ENCODE results near the gene PCBP3. TPM values are rescaled to one million over a fixed set of nuclear protein-coding genes. Genes with fewer than 3 reads are reported as not detected.

The PCBP3 gene
- total and polyA plus RNA-seq, 2 of the 8 experiments (the other 6 are each of a cell fraction or from before 2014, with no cell fraction given), result 3.5 to 6.3 TPM

DNA sequence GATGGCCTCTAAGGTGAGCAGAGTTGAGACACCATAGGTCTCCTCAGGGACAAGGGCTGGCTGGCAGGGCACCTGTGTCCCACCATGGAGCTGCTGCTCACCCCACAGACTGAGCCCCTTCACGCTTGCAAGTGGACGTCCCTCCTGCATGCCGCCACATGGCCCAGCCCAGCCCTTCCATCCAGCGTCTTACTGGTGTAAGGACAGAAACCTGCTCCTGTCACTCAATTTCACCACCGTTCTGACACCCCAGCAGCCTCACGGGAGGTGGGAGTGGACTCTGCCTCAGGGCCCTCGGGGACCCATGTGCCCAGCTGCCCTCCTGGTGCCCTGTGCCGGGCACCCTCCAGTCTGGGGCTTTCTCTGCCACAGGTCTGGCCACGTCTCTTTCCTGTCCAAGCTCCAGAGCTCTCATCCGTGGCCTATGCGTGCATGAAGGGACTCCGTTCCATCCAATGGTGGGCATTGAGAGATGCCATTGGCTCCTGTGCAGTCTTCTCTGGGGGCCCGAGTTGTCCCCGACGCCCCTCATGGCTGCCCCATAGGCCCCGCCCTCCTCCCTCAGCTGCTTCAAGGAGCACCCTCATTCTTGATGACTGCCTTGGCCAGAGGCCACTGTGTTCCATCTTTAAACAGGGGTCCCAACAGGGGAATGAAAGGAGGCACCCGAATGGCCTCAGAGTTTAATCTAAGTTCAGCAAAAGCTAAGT lies 295.4 kb downstream of the PCBP3 start:
- Histone ChIP-seq H4K5ac (ENCODE audit: insufficient read length, low read depth, low read length) (no peak overlapping the region), H3K27ac (ENCODE audit: low read depth, low read length) (no peak overlapping the region), H3K9ac (replicated peaks in 1 of 4; ENCODE audit: extremely low read depth in 1 of 4, low read depth in 3 of 4, low read length in 3 of 4) (no peak overlapping the region), H2AK5ac (ENCODE audit: low read depth, low read length) (no peak overlapping the region), H4K91ac (replicated peaks; ENCODE audit: insufficient read length, low read length) (no peak overlapping the region), H3K27me3 (replicated peaks in 1 of 4; ENCODE audit: control insufficient read depth in 3 of 4, extremely low read depth in 1 of 4, insufficient read depth in 3 of 4, low read length in 3 of 4) (no peaks in the 10 kb centered on the region), H2BK5ac (ENCODE audit: low read depth, low read length) (no peak overlapping the region), H3K4me3 (ENCODE audit: extremely low read depth in 1 of 4, insufficient read depth in 2 of 4, low read depth in 3 of 4, low read length in 4 of 4) (no peak overlapping the region), H3K14ac (ENCODE audit: insufficient read length) (no peak overlapping the region), H4K8ac (ENCODE audit: extremely low read depth, insufficient read depth, low read length) (no peak overlapping the region), H3K18ac (ENCODE audit: extremely low read depth, low read length) (no peak overlapping the region), H3K79me1 (ENCODE audit: low read depth, low read length) (no peaks in the 10 kb centered on the region), H3K4me2 (ENCODE audit: insufficient read depth in 1 of 2, low read depth in 2 of 2, low read length in 2 of 2) (no peak overlapping the region), H3K79me2 (ENCODE audit: control insufficient read depth in 1 of 2, insufficient read depth in 2 of 2, low read length in 2 of 2) (no peaks in the 10 kb centered on the region), H3K9me3 (ENCODE audit: insufficient read depth in 2 of 2, low read depth in 1 of 2, low read length in 1 of 2) (peaks cover 36 to 69% of the 10 kb centered on the region in 2 experiments), H3K23me2 (ENCODE audit: low read depth, low read length) (no peaks in the 10 kb centered on the region), H2BK120ac (replicated peaks; ENCODE audit: low read depth, low read length) (no peak overlapping the region), H2BK15ac (ENCODE audit: low read length) (no peak overlapping the region), H2BK20ac (ENCODE audit: low read length) (no peak overlapping the region), H2BK12ac (ENCODE audit: low read depth, low read length) (no peak overlapping the region), H3K4ac (replicated peaks; ENCODE audit: insufficient read length, low read depth, low read length) (no peak overlapping the region), H3K23ac (ENCODE audit: insufficient read length) (no peak overlapping the region), H3K36me3 (ENCODE audit: control insufficient read depth in 2 of 4, insufficient read depth in 4 of 4, low read length in 3 of 4) (no peaks in the 10 kb centered on the region), H2AFZ (ENCODE audit: low read length) (no peak overlapping the region), H3K56ac (replicated peaks; ENCODE audit: insufficient read length, low read depth, low read length) (no peak overlapping the region), H3K4me1 (replicated peaks in 1 of 4; ENCODE audit: control insufficient read depth in 3 of 4, insufficient read depth in 4 of 4, low read length in 3 of 4) (no peaks in the 10 kb centered on the region), H4K20me1 (replicated peaks in 1 of 2; ENCODE audit: control insufficient read depth in 1 of 2, insufficient read depth in 2 of 2, low read length in 2 of 2) (no peaks in the 10 kb centered on the region)
- DNase-seq (ENCODE audit: low read depth in 1 of 2, low spot score in 2 of 2), result no peak
- no peak for FAIRE-seq
- WGBS, 2 experiments (ENCODE audit: extremely low coverage in 1 of 2, insufficient coverage in 1 of 2, insufficient read length in 1 of 2, insufficient replicate concordance in 2 of 2, low coverage in 1 of 2, low lambda C conversion rate in 2 of 2, missing lambda C conversion rate in 1 of 2), result 85% methylated on average over 14 of the region's 17 CpGs; no CpG with 5 or more reads in 1 of the 2 experiments
- CTCF ChIA-PET (ENCODE audit: partially characterized antibody), result interaction anchor here (0.8 to 1.7 kb wide), 3 partner anchors 16 to 32 kb away, joined by 4 to 5 read pairs (median 4); no protein-coding TSS in a partner anchor
- POLR2A ChIA-PET (ENCODE audit: partially characterized antibody), result no interaction called here
- no peak for TF ChIP-seq SAP30 (IDR thresholded peaks at IDR 0.05; ENCODE audit: insufficient read depth, insufficient replicate concordance, low read length)
- no peak for TF ChIP-seq NRF1 (IDR thresholded peaks at IDR 0.05; ENCODE audit: low read depth, low read length)
- TF ChIP-seq, protein P1, sequence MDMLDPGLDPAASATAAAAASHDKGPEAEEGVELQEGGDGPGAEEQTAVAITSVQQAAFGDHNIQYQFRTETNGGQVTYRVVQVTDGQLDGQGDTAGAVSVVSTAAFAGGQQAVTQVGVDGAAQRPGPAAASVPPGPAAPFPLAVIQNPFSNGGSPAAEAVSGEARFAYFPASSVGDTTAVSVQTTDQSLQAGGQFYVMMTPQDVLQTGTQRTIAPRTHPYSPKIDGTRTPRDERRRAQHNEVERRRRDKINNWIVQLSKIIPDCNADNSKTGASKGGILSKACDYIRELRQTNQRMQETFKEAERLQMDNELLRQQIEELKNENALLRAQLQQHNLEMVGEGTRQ (IDR thresholded peaks at IDR 0.05; ENCODE audit: low read length), result no peak
- TF ChIP-seq RXRA (IDR thresholded peaks at IDR 0.05; ENCODE audit: insufficient read depth, low read depth, low read length), result no peak
- TF ChIP-seq, protein P2, sequence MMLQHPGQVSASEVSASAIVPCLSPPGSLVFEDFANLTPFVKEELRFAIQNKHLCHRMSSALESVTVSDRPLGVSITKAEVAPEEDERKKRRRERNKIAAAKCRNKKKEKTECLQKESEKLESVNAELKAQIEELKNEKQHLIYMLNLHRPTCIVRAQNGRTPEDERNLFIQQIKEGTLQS (IDR thresholded peaks at IDR 0.05; ENCODE audit: insufficient read depth, low read depth, low read length), result no peak
- TF ChIP-seq SRF (IDR thresholded peaks at IDR 0.05; ENCODE audit: low read depth, low read length), result no peak
- TF ChIP-seq CHD1 (IDR thresholded peaks at IDR 0.05; ENCODE audit: low read depth, low read length), result no peak
- TF ChIP-seq FOSL1 (IDR thresholded peaks at IDR 0.05; ENCODE audit: insufficient read depth, low read depth, low read length), result no peak
- no peak for TF ChIP-seq NANOG (IDR thresholded peaks at IDR 0.05; ENCODE audit: insufficient read depth, low read depth, low read length, poor library complexity, severe bottlenecking)
- no peak for TF ChIP-seq EP300 (IDR thresholded peaks at IDR 0.05; ENCODE audit: borderline replicate concordance in 1 of 2, low read depth in 2 of 2, low read length in 2 of 2)
